ENCODE measurements around the gene NKX6-2. TPM values are rescaled to one million over a fixed set of nuclear protein-coding genes. Genes with fewer than 3 reads are reported as not detected.
"Not testable (repeated sequence)": the region's sequence is repeated elsewhere in the genome, so short reads cannot be mapped to it uniquely, and the experiment has no call there.

Gene NKX6-2
- polyA plus RNA-seq, 1 donor: 7.3 TPM

DNA sequence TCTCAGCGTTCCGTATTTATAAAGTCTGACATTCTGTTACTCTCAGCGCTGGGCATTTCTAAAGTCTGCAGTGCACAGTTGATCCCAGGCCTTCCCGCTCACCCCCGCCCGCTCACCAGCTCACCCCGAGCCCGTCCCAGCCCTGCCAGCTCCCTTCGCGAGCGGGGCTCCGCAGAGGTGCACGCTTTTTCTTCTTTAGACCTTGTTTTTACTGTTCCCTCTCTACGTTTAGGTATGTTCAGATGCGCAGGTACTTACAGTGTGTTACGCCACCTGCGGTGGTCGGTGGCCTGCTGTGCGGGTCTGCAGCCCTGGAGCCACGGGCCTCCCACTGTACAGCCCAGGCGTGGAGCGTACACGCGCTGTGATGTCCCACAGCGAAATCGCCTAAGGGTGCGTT is 28.8 kb downstream of the NKX6-2 start:
- DNase-seq: no peak

DNA sequence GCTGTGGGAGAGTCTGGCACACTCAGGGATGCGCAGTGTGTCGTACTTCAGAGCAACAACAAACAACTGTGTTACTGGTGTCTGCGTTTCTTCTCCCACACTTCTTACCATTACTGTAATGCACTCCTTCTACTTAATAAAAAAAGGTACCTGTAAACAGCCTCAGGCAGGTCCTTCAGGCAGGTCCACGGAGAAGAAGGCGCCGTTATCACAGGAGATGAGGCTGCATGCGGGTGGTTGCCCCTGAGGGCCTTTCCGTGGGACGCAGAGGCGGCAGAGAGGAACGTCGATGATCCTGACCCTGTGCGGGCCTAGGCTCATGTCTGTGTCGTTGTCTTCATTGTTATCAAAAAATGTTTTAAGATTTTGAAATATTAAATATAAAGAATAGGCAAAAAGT is 29.4 kb downstream of the NKX6-2 start:
- no peak for DNase-seq

DNA sequence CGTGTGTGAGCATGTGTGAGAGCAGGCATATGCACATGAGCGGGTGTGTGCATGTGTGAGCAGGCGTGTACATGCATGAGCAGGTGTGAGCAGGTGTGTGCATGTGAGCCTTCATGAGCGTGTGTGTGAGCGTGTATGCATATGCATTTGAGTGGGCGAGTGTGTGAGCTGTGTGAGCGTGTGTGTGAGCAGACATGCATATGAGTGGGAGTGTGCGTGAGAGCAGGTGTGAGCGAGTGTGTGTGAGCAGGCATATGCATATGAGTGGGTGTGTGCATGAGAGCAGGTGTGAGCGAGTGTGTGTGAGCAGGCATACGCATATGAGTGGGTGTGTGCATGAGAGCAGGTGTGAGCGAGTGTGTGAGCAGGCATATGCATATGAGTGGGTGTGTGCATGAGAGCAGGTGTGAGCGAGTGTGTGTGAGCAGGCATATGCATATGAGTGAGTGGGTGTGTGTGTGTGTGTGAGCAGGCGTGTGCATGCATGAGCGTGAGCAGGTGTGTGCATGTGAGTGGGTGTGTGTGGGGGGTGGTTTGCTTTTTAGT is 30.7 kb downstream of the NKX6-2 start:
- no peak for DNase-seq

DNA sequence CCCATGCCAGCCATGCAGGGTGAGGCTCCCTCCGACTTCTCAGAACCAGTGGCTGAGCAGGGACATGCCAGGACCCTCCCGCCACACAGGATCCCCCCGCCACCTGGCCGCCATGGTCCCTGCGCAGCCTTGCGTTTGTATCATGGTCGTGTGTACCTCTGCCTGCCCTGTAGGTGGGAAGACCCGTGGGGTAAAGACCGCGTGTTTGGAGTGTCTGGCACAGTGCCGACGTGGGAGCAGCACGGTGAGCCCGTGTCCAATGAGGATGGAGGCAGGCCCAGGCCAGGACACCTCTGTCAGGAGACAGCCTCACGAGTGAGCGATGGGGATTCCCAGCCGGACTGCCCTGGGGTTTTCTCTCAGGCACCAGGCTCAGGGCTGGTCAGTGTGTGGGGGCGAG is 31.9 kb downstream of the NKX6-2 start:
- no peak for DNase-seq

DNA sequence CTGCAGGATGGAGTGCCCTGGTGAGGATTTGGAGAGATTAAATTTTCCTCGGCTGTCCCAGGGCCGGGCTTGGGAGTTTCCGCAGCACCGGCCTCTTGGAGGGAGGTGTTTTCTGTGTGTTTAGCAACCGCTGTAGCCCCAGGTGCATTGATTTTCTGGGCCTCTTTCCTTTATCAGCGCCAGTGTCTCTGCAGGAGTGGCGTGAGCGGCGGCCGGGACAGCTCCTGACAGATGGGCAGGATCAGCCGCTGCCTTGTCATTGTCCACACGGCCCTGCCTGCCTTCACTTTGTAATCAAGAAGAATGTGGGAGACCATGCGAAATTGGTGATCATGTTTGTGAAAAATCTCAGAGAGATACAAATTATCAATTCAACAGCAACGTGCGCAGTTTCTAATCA is 32.4 kb downstream of the NKX6-2 start:
- DNase-seq: no peak

DNA sequence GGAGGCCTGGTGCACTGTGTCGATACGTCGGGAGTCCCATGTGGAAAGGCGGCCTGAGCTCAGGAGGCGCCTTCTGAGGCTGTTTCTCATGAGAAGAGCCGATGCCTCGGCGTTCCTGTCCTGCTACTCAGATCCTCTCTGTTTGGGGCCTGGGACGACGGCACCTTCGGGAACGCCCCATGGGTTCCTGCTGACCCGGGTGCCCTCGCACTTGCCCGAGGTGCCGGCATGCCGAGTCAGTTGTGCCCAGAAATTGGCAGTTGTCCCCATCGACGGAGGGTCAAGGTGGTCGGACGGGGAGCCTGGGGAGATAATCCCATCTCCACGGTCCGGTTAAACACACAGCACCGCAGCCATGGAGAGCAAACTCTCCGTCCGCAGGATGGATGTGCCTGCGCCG is 33.0 kb downstream of the NKX6-2 start:
- DNase-seq: no peak

DNA sequence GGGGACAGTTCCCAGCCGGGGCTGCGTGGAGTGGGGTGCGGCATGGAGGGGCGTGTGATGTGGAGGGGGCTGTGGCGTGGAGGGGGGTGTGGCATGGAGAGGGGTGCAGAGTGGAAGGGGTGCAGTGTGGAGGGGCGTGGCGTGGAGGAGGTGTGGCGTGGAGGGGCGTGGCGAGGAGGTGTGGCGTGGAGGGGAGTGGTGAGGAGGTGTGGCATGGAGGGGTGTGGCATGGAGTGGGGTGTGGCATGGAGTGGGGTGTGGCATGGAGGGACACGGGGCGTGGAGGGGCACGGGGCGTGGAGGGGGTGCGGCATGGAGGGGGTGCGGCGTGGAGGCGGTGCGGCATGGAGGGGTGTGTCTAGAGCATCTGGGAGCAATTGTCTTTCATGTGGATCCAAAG is 33.6 kb downstream of the NKX6-2 start:
- no peak for DNase-seq

DNA sequence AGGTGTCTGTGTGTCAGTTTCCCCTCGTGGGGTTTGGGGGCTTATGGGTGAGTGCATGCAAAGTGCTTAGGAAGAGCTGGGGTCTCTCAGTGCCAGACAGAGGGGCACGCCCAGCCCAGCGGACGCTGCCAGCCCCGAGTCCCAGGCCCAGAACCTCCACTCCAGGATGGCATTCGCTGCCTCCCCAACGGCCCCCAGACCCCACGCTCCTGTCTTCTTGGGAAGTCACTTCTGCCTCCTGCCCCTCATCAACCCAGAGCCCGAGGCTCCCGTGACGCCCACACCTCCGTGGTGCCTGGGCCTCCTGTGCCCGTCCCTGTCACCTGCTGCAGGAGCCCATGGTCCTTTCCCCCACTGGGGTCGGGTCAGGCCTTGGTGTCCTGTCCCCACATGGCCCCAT is 35.0 kb downstream of the NKX6-2 start:
- no peak for DNase-seq

DNA sequence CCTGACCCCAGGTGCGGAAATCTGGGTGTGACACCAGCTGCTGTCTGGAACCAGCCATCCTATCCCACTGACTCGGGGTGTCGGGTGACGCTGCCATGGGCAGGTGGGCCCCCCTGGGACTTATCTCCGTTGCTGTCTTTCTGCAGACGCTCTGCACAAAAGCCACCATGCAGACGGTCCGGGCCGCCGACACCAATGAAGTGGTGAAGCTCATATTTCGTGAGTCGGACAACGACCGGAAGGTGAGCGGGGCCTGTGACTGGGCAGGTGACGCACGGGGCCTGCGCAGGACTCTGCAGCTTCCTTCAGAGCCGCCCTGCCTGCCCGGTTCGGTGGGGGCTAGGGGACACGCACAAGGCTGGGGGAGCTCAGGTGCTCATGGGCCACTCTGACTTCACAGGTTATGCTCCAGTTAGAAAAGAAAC is 36.6 kb downstream of the NKX6-2 start:
- DNase-seq: peak; percentile 53

DNA sequence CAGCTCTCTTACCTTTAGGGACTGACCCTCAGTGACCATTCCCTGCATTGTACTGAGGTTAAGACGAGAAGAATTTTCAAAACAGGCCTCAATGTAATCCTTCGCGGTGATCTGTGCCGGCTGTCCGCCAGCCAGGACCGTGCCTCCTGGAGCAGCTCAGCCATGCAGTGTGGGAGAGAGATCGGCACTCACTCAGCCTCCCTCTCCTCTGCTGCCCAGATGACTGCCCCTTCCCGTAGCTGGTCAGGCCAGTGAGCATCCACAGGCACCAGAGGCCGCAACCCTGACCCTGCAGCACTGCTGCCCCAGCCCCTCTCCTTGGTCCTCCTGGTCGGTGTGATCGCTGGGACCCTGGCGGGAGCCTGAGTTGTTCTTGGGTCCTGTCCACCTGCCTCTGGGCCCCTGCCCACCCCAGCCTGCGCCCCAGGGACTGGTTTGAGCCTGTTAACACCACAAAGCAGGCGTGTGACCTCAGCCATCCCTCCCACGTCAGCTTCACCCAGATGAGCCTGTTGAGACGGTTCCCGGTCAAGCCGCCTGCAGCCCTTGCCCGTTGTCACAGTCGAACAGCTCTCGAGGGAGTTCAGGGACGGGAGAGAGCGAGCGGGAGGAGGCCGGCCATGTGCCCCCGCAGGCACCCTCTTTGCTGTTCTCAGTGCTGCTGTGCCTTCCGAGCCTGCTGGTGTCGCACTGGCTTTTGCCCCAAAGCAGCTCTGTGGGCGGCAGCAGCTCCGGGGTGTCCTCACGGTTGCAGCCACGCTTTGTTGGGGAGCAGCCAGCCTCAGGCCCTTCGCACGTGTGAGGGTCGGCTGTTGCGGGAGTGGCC is 37.2 kb downstream of the NKX6-2 start:
- peak; percentile 55 for DNase-seq

DNA sequence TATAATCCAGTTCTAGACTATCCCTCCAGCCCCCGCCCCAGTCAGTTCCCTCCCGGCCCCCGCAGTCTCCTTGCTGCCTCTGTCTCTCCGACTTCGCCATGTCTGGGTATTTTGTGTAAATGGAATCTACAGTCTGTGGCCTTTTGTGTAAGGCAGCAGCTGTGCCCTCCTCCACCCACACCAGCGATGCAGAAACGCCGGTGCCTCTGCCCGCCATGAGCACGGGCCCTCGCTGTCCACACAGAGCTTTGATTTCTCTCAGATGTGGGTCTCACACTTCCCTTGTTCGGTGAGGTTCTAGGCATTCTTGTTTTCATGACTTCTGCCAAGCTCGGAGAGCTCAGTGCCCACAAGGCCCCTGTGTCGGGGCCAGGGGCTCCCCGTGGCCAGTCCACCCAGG is 37.8 kb downstream of the NKX6-2 start:
- DNase-seq: no peak

DNA sequence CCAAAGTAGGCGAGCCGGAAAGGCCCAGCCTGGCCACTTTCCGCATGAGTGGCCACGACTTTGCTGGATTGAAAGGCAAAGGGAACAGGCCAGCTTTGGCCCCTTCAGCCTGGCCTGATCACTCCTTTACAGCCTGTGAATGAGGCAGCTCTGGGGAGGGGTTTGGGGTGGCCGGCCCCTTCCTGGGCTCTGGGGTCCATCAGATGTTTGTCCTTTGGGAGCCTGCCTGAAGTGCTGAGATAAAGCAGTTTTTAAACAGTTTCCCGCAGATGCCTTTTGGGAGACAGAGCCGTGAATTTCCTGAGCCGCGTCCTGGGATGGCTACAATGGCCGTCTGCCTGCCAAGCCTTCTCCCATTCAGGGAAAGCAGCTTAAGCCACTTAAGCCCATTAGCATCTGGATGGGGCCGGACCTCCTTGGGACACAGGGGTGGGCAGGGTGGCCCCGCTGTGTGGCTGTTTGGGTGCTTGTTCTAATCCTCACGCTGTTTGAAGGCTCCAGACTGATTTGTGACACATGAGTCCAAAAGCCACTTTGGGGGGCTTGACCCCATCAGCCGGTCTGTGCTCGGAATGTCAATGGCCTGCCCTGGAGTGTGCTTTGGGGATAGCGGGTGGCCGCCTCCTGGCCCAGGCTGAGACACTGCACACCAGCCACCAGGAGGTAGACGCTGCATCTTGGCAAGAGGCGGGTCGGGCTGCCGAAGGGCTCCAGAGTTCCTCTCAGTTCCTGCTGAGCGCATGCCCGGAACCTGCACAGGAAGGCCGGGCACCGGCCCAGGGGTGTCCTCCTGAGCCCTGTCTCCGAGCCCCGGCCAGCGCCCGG is 38.9 kb downstream of the NKX6-2 start:
- no peak for DNase-seq

DNA sequence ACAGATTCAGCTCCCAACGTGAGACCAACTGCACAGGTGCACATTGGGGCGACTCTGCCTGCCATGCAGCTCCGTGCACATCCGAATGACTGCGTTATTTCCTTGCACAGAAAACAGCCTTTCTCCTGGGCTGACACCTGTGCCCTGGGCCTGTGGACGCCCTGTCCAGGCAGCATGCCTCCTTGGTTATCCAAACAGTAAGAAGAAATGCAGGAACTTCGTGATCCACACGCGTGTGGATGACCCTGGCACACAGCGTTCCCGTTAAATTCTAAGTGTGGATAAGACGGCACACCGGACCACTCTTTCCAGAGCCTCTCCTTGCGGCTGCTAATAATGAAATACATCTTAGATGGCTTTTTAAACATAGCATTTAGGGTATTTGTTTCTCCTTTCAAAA is 39.6 kb downstream of the NKX6-2 start:
- no peak for DNase-seq

DNA sequence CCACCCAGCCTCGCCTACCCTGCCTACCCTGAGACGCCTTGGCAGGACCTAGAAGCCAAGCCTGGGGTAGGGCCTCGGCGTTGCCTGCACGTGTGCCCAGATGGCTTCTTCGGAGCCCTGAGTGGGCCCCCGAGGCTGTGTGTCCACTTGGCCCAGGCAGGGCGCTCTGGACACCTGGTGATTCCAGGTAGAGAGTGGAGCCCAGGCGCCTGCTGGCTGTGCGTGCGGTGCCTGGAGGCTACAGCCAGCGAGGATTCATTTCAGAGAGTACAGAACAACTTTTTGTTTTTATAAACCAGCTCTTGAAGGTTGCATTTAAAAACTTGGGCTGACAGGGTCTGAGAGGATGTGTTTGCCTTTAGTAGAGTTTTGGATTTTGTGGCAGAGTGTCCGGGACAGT is 40.0 kb downstream of the NKX6-2 start:
- DNase-seq: no peak

DNA sequence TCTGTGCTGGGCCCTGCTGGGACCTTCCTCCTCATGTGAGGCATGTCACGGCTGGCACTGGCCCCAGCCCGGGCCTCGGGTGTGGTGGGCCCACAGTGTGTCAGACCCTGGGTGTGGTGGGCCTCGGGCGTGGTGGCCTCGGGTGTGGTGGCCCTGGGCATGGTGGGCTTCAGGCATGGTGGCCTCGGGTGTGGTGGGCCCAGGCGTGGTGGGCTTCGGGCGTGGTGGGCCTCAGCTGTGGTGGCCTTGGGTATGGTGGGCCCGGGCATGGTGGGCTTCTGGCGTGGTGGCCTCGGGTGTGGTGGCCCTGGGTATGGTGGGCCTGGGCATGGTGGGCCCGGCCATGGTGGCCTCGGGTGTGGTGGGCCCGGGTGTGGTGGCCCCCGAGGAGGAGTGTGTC is 40.4 kb downstream of the NKX6-2 start:
- DNase-seq: no peak

DNA sequence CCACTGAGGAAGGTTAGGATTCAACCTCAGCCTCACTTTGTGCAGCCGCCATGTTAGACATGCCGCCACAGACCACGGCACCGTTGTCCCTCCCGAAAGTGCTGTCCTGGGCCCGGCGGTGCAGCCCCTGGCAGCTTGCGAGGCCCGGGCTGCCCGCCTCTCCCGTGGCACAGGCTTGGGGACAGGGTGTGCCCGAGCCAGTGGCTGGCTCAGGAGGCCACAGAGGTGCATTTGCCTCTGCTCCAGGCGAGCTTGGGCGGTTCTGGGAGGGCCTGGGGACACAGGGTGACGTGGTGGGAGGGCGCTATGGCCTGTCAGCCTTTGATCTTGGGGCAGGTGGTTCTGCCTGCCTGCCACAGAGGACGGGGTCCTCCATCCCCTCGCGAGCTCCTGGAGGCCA is 41.1 kb downstream of the NKX6-2 start:
- DNase-seq: no peak

DNA sequence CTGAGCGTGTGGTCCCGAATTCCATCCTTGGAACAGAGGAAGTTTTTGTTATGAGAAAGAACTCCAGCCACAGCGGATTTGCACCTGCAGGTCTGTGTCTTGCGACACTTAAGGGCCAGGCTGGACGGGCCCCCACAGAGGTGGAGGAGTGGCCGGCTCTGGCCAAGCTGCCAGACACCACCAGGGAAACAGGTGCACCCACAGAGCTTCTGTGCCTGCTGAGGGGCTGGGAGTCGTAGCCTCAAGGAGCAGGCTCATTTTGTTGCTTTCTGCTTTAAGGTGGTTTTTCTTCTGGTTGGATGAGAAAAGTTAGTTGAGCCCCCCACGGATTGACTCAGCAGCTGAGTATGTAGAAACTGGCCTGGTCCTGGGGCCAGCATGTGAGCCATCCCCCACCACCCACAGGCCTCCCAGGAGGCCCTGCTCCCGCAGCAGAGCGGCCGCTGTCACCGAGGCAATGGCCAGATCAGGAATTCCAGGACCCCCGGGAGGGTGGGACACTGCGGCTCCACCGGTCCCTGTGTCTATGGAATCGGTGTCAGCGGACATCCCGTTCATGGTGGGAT is 41.9 kb downstream of the NKX6-2 start:
- DNase-seq: no peak

DNA sequence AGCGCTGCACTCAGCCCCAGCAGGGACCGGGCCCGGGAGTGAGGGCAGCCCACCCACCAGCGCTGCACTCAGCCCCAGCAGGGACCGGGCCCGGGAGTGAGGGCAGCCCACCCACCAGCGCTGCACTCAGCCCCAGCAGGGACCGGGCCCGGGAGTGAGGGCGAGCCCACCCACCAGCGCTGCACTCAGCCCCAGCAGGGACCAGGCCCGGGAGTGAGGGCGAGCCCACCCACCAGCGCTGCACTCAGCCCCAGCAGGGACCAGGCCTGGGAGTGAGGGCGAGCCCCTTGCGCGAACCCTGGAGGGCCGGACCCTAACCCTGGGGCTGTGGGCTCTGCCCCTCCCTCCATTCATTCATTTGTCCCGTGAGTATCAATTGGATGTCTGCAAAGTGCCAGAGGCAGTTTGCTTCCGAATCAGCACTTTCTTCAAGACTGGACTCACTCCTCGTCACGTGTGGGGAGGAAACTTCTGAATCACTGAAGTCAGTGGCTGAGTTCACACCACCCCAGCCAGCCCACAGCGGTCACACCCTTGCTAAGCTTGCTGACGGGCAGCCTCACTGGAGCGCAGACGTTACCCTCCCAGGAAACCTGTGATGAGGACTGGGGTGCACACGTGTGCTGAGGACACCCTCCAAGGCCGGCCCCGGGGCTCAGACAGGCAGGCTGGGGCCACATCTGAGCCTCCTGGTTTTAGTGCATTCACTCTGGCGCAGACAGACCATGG is 42.6 kb downstream of the NKX6-2 start:
- not testable (repeated sequence) for DNase-seq

DNA sequence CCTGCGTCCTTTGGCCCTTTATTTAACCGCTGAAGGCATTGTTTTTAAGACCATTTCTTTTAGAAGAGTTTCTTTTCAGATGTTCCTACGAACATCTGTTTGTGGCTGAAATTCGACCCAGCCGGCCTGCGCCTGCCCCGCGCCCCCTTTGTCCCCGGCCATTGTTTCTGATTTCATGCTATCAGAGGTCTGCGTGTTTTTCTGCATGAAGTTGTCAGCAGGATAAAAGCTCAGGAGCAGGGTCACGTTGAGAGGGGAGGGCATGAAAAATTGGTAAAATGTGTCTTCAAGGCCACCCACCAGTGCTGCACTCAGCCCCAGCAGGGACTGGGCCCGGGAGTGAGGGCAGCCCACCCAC is 43.1 kb downstream of the NKX6-2 start:
- no peak for DNase-seq

DNA sequence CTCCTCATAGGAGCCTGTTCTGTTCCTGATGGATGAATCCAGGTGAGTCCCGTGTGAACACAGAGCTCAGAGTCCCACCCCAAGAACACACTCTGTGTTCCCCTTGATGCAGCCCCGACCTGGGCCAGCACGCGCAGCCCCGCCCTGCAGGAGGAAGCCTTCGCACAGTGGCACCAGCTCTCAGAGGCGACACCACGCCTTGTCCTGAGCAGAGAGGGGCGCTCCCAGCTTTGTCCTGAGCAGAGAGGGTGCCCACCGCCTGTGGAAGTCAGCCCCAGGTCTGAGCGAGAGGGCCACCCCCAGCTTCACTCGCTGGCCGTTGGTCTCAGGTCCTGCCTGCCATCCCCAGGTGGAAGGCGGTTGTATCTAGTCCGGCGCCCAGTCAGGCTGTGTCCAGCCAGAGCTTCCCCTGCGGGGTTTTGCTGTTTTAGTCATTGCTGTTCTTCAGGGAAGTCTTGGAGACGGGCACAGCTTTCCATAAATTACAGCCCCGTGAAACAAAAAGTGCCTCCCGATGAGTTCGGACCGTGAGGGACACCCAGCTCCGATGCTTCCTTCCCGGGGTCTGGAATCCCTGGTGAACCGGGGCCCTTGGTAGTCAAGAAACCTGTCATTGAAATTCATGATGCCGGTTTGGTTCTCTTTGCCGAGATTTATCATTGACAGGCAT is 43.6 kb downstream of the NKX6-2 start:
- no peak for DNase-seq

DNA sequence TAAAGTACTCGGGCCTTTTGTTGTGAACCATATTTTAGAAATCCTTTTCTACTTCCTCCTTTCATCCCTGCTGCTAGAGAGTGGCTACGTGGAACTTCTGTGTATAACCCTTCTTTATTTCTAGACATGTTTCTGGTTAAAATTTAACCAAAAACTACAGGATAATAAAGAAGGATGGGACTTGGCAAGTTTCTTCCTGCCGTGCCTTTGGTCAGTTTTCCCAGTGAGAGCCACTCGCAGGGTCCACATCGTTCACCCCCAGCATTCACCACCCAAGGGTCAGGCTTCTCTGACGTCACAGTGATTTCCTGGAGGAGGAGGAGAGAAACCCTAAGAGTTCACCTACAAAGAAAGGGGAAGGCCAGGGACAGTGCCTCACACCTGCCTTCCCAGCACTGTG is 45.4 kb downstream of the NKX6-2 start:
- no peak for DNase-seq

DNA sequence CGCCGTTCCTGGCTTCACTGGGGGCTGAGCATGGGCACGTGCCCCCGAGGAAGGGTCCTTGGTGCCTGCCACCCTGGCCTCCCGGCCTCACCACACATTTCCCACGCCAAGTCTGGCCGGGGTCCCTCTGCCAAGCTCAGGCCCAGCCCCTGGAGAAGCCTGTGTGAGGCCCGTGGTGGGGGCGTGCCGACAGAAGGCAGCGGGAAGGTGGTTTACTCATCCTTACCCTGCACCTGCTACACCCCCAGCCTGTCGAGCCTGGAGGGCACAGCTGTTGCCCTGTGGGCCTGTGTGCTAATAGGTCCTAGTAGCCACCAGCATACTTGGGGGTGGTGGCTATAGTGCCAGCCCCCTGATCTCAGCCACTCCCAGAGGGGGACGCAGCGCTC is 46.7 kb downstream of the NKX6-2 start:
- DNase-seq: no peak

Measured in left kidney (tissue), 2 donors.